ENCODE results near the gene AP3M1.

GRCh38 chr10:74133923-74134820, 16.5 kb downstream of the AP3M1 start:
- no peak for TF ChIP-seq EZH2 (IDR thresholded peaks at IDR 0.05; ENCODE audit: insufficient read depth, poor library complexity, severe bottlenecking)
- no peak for TF ChIP-seq EZH2phosphoT487 (IDR thresholded peaks at IDR 0.05; ENCODE audit: insufficient read depth, low read depth)

Measured in GM23248 (cell line).